ENCODE measurements around the gene TUBB8B.
"Not testable (repeated sequence)": the region's sequence is repeated elsewhere in the genome, so short reads cannot be mapped to it uniquely, and the experiment has no call there.

TUBB8B gene

GRCh38 chr18:49176-49665 lies at the start of gene TUBB8B:
TSS of gene TUBB8B (minus strand) at chr18:49615. CDS start at chr18:49557, 58 bp downstream.
- DNase-seq: not testable (repeated sequence)

- not testable (repeated sequence) for DNase-seq
These were observed 48.0 kb upstream of the TUBB8B start for GRCh38 chr18:97252-97914.

- not testable (repeated sequence) for DNase-seq
These were observed 47.3 kb upstream of the TUBB8B start for GRCh38 chr18:96767-97131.

- DNase-seq: not testable (repeated sequence)
These were observed 46.8 kb upstream of the TUBB8B start for GRCh38 chr18:96101-96766.

- DNase-seq: not testable (repeated sequence)
These were observed 46.2 kb upstream of the TUBB8B start for GRCh38 chr18:95580-95979.

- not testable (repeated sequence) for DNase-seq
These were observed 44.5 kb upstream of the TUBB8B start for GRCh38 chr18:93897-94408.

- DNase-seq: not testable (repeated sequence)
These were observed 42.1 kb upstream of the TUBB8B start for GRCh38 chr18:91561-91960.

GRCh38 chr18:90396-91193 lies 41.2 kb upstream of the TUBB8B start:
- DNase-seq: not testable (repeated sequence)

GRCh38 chr18:89124-89523 lies 39.7 kb upstream of the TUBB8B start:
- DNase-seq: not testable (repeated sequence)

- DNase-seq: not testable (repeated sequence)
These were observed 35.4 kb upstream of the TUBB8B start for GRCh38 chr18:84801-85200.

GRCh38 chr18:82626-83209 lies 33.3 kb upstream of the TUBB8B start:
- DNase-seq: not testable (repeated sequence)

- not testable (repeated sequence) for DNase-seq
These were observed 31.5 kb upstream of the TUBB8B start for GRCh38 chr18:80881-81280.

- DNase-seq: not testable (repeated sequence)
These were observed 30.8 kb upstream of the TUBB8B start for GRCh38 chr18:80202-80601.

GRCh38 chr18:75525-76160 lies 26.2 kb upstream of the TUBB8B start:
- DNase-seq: not testable (repeated sequence)

GRCh38 chr18:73181-73777 lies 23.9 kb upstream of the TUBB8B start:
- not testable (repeated sequence) for DNase-seq

GRCh38 chr18:67701-68100 lies 18.3 kb upstream of the TUBB8B start:
- DNase-seq: not testable (repeated sequence)

- not testable (repeated sequence) for DNase-seq
These were observed 14.9 kb upstream of the TUBB8B start for GRCh38 chr18:64279-64678.

GRCh38 chr18:63656-64055 lies 14.2 kb upstream of the TUBB8B start:
- not testable (repeated sequence) for DNase-seq

- DNase-seq: not testable (repeated sequence)
These were observed 5.0 kb upstream of the TUBB8B start for GRCh38 chr18:54388-54787.

- DNase-seq: not testable (repeated sequence)
These were observed 719 bp downstream of the TUBB8B start for GRCh38 chr18:48696-49095.

GRCh38 chr18:13177-13576 lies 36.2 kb downstream of the TUBB8B start:
- DNase-seq: not testable (repeated sequence)

- not testable (repeated sequence) for DNase-seq
These were observed 36.6 kb downstream of the TUBB8B start for GRCh38 chr18:12773-13172.

Measured in NCI-H1436 treated with DMSO at 0.1 percent for 48 hours (cell line).